ENCODE data around the gene TRMT44. TPM values are rescaled to one million over a fixed set of nuclear protein-coding genes. Genes with fewer than 3 reads are reported as not detected.

The TRMT44 gene
- total and polyA plus RNA-seq, 2 of the 13 experiments (the other 11 are each of a cell fraction or from before 2014, with no cell fraction given) = 5.8 to 8.6 TPM

GRCh38 chr4:8428288-8429097 lies 12.1 kb upstream of the TRMT44 start (continued):
- TF ChIP-seq, protein P1, sequence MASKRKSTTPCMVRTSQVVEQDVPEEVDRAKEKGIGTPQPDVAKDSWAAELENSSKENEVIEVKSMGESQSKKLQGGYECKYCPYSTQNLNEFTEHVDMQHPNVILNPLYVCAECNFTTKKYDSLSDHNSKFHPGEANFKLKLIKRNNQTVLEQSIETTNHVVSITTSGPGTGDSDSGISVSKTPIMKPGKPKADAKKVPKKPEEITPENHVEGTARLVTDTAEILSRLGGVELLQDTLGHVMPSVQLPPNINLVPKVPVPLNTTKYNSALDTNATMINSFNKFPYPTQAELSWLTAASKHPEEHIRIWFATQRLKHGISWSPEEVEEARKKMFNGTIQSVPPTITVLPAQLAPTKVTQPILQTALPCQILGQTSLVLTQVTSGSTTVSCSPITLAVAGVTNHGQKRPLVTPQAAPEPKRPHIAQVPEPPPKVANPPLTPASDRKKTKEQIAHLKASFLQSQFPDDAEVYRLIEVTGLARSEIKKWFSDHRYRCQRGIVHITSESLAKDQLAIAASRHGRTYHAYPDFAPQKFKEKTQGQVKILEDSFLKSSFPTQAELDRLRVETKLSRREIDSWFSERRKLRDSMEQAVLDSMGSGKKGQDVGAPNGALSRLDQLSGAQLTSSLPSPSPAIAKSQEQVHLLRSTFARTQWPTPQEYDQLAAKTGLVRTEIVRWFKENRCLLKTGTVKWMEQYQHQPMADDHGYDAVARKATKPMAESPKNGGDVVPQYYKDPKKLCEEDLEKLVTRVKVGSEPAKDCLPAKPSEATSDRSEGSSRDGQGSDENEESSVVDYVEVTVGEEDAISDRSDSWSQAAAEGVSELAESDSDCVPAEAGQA (IDR thresholded peaks at IDR 0.05; ENCODE audit: low read depth) = peak; percentile 80
- TF ChIP-seq, protein P1 (CRISPR knock-in tag; IDR thresholded peaks at IDR 0.05; ENCODE audit: borderline replicate concordance) = no peak
- TF ChIP-seq HNRNPLL (IDR thresholded peaks at IDR 0.05; ENCODE audit: low read depth, low read length, poor library complexity, severe bottlenecking) (peak; percentile 44), ETS1 (CRISPR knock-in tag; IDR thresholded peaks at IDR 0.05) (no peak), PAXIP1 (CRISPR knock-in tag; conservative IDR thresholded peaks at IDR 0.05) (0 out of 2 replicates have a peak, but pooled peaks have one; percentile 18), ZNF281 (CRISPR knock-in tag; IDR thresholded peaks at IDR 0.05; ENCODE audit: borderline replicate concordance) (no peak), RBFOX2 (IDR thresholded peaks at IDR 0.05; ENCODE audit: low read depth, low read length) (peak; percentile 81), HNF4G (IDR thresholded peaks at IDR 0.05; ENCODE audit: borderline replicate concordance, low read depth, low read length) (no peak), HNF4G (CRISPR knock-in tag; IDR thresholded peaks at IDR 0.05; ENCODE audit: borderline replicate concordance, low read depth) (no peak), SP5 (CRISPR knock-in tag; IDR thresholded peaks at IDR 0.05; ENCODE audit: borderline replicate concordance, low read depth) (peak; percentile 93), NFIB (CRISPR knock-in tag; IDR thresholded peaks at IDR 0.05; ENCODE audit: borderline replicate concordance) (no peak), ZNF335 (CRISPR knock-in tag; IDR thresholded peaks at IDR 0.05) (0 out of 2 replicates have a peak, but pooled peaks have one; percentile 38), ZNF749 (CRISPR knock-in tag; IDR thresholded peaks at IDR 0.05; ENCODE audit: borderline replicate concordance) (0 out of 2 replicates have a peak, but pooled peaks have one; percentile 47)
